HUES64 (cell line): ENCODE data around the gene LURAP1L. TPM values are rescaled to one million over a fixed set of nuclear protein-coding genes. Genes with fewer than 3 reads are reported as not detected.
A peak's percentile ranks its signal among the peaks of the same experiment; 100 is the strongest.

Source experiments
- H3K27ac ChIP-seq: 2 replicates; pipeline ENCODE4 v1.7.0; 2013; ENCODE audit warnings: low read depth, low read length, inconsistent platforms
- H3K27me3 ChIP-seq: 2 replicates; pipeline ENCODE4 v1.6.1; 2013; ENCODE audit warnings: mild to moderate bottlenecking, low read length; ENCODE audit not compliant: insufficient read depth
- H3K36me3 ChIP-seq: 2 replicates; pipeline ENCODE4 v1.6.1; 2013; ENCODE audit warnings: mild to moderate bottlenecking, low read length; ENCODE audit not compliant: insufficient read depth
- H3K4me1 ChIP-seq: 2 replicates; pipeline ENCODE4 v1.6.1; 2013; ENCODE audit warnings: mild to moderate bottlenecking, low read length, moderate library complexity; ENCODE audit not compliant: insufficient read depth
- H3K4me3 ChIP-seq: 2 replicates; pipeline ENCODE4 v1.5.1; 2013; ENCODE audit warnings: mild to moderate bottlenecking, low read length, moderate library complexity
- H3K9ac ChIP-seq: 2 replicates; pipeline ENCODE4 v1.6.1; 2013; ENCODE audit warnings: mild to moderate bottlenecking, low read depth, low read length
- H3K9me3 ChIP-seq: 2 replicates; pipeline ENCODE4 v1.6.1; 2013; ENCODE audit warnings: low read depth, low read length; ENCODE audit not compliant: insufficient read depth
- WGBS: fragments of 150-250, 120-280 bp; methylation state at CpG from one replicate; pipeline ENCODE4 v1.1.7; 2013; ENCODE audit warnings: missing lambda C conversion rate; 5-methylcytosine and 5-hydroxymethylcytosine counted together
- polyA plus RNA-seq, 2 experiments: library from polyadenylated mRNA; stranded (reverse); fragments of 50-300 nt; gene quantifications; one replicate each; pipeline ENCODE4 v1.2.3, GENCODE V29; 2013

LURAP1L gene
- 0.35 TPM for polyA plus RNA-seq (2013, experiment 1 of 2)
- polyA plus RNA-seq (2013, experiment 2 of 2), result 0.38 TPM

GRCh38 chr9:12774861-12775678 is at the start of gene LURAP1L:
Gene LURAP1L (plus strand): TSS chr9:12775020. CDS start chr9:12775716, 696 bp downstream.
- no peak within 1 kb of the TSS for H3K9ac ChIP-seq
- WGBS, result under 1% methylated on average over 34 of the region's 34 CpGs
- peaks cover 3% of the 10 kb centered on the region; the same call in 1 of the 2 replicates for H3K4me1 ChIP-seq
- H3K36me3 ChIP-seq, result no peaks in the 10 kb centered on the region
- H3K27me3 ChIP-seq, result peaks cover 21% of the 10 kb centered on the region
- H3K9me3 ChIP-seq, result no peaks in the 10 kb centered on the region
- H3K4me3 ChIP-seq, result peak within 1 kb of the TSS; percentile 71
- H3K27ac ChIP-seq, result no peak within 1 kb of the TSS

DNA sequence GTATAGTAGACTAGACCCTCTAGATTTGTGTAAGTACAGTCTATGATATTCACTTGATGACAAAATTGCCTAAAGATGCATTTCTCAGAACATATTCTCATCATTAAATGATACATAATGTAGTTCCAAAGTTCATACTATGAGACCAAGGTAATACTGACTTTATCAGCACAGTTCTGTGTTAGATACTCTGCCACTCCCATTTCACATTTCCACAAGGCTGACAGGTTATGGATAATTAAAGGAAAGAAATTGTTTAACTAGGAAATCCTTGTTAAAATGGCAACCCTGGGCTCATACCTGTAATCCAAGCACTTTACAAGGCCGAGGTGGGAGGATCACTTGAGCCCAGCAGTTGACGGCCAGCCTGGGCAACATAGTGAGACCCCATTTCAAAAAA is 48.0 kb upstream of the LURAP1L start:
- Histone ChIP-seq H3K27me3 (no peaks in the 10 kb centered on the region), H3K9me3 (no peaks in the 10 kb centered on the region), H3K27ac (no peak overlapping the region), H3K36me3 (no peaks in the 10 kb centered on the region), H3K4me1 (no peaks in the 10 kb centered on the region), H3K9ac (no peak overlapping the region), H3K4me3 (no peak overlapping the region)
- 96% methylated on average over 2 of the region's 2 CpGs for WGBS

DNA sequence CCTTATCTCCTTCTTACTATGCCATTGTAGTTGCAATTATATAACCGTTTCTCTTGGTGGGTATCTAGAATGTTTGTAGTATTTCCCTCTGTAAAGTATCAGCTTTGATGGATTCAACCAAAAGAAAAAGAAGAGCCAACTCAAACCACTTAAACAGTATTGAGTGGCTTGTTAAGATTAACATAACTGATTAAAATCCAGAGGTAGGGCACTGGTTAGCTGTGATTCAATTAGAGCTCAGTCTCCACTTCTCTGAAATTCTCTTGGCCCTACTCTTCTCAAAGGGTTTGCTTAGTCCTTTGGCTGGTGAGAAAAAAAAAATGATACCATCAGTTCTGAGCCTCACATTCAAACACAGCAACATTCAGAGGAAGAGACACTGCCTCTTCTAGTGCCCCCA is 44.6 kb upstream of the LURAP1L start:
- no CpG with 5 or more reads among the region's 1 CpG for WGBS
- Histone ChIP-seq H3K9me3 (peaks cover 5% of the 10 kb centered on the region; the same call in 1 of the 2 replicates), H3K27me3 (no peaks in the 10 kb centered on the region)

GRCh38 chr9:12730927-12731326 is 43.9 kb upstream of the LURAP1L start:
- Histone ChIP-seq H3K36me3 (no peaks in the 10 kb centered on the region), H3K9me3 (peaks cover 5% of the 10 kb centered on the region; the same call in 1 of the 2 replicates), H3K4me3 (no peak overlapping the region), H3K27ac (no peak overlapping the region), H3K9ac (no peak overlapping the region), H3K27me3 (no peaks in the 10 kb centered on the region), H3K4me1 (no peaks in the 10 kb centered on the region)

More for the DNA sequence above, 44.6 kb upstream of the LURAP1L start:
- Histone ChIP-seq H3K4me1 (no peaks in the 10 kb centered on the region), H3K27ac (no peak overlapping the region), H3K4me3 (no peak overlapping the region), H3K9ac (no peak overlapping the region), H3K36me3 (no peaks in the 10 kb centered on the region)

- H3K4me1 ChIP-seq, result no peaks in the 10 kb centered on the region; the same call in 1 of the 2 replicates
These were observed 41.8 kb upstream of the LURAP1L start for GRCh38 chr9:12732971-12733370.

GRCh38 chr9:12735665-12736064 is 39.2 kb upstream of the LURAP1L start:
- WGBS, result 95% methylated on average over 3 of the region's 3 CpGs
- no peaks in the 10 kb centered on the region for H3K36me3 ChIP-seq
- H3K27ac ChIP-seq, result no peak overlapping the region
- H3K27me3 ChIP-seq, result no peaks in the 10 kb centered on the region
- peaks cover 5% of the 10 kb centered on the region; the same call in 1 of the 2 replicates for H3K9me3 ChIP-seq
- no peaks in the 10 kb centered on the region; the same call in 1 of the 2 replicates for H3K4me1 ChIP-seq
- no peak overlapping the region for H3K4me3 ChIP-seq
- no peak overlapping the region for H3K9ac ChIP-seq

More at GRCh38 chr9:12732971-12733370, 41.8 kb upstream of the LURAP1L start:
- Histone ChIP-seq H3K27me3 (no peaks in the 10 kb centered on the region), H3K36me3 (no peaks in the 10 kb centered on the region), H3K9me3 (peaks cover 5% of the 10 kb centered on the region; the same call in 1 of the 2 replicates), H3K9ac (no peak overlapping the region), H3K27ac (no peak overlapping the region), H3K4me3 (no peak overlapping the region)
- WGBS, result 93% methylated on average over 3 of the region's 3 CpGs

DNA sequence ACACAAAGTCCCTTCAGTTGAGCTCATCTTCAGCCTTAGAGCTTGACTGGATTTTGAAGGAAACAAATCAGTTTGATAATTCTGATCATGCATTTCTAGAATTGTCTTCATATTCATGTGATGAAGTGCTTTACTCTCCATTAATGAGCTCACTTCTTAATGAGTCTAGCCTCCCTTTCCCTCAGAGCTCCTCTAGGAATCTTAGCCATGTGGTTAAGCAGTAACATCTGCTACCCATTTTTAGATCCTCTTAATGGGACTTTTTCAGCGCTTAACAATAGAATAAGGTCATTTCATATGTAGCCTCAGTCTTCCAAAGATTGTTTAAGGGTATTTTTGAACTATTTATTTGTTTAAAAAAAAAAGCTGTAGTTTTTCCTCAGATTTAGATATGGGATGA is 36.9 kb upstream of the LURAP1L start:
- Histone ChIP-seq H3K9me3 (peaks cover 5% of the 10 kb centered on the region; the same call in 1 of the 2 replicates), H3K36me3 (no peaks in the 10 kb centered on the region), H3K9ac (no peak overlapping the region), H3K4me1 (no peaks in the 10 kb centered on the region; the same call in 1 of the 2 replicates), H3K4me3 (no peak overlapping the region), H3K27ac (no peak overlapping the region), H3K27me3 (no peaks in the 10 kb centered on the region)
- WGBS, result 83% methylated on average over 1 of the region's 1 CpG

GRCh38 chr9:12739014-12739652 is 35.7 kb upstream of the LURAP1L start:
- Histone ChIP-seq H3K27ac (no peak overlapping the region), H3K9ac (no peak overlapping the region), H3K4me1 (no peaks in the 10 kb centered on the region; the same call in 1 of the 2 replicates), H3K9me3 (peaks cover 5% of the 10 kb centered on the region; the same call in 1 of the 2 replicates), H3K36me3 (no peaks in the 10 kb centered on the region), H3K27me3 (no peaks in the 10 kb centered on the region), H3K4me3 (no peak overlapping the region)

DNA sequence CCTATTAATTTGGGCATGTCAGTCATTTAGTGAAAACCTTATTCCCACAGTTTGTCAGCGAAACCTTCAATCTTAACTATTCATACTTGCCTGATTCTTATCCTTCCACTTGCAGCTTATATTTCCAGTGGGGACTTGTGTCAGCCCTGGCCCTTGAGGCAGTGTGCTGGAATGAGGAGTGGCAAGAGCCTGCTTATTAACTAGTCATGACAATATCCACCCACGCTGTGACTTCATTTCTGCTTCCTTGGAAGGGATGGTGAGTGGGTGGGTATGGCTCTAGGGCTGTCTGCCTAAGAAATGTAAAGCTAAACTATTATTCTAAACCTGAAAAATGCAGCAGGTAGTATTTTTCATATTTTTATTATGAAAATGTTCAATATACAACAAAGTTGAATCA is 34.0 kb upstream of the LURAP1L start:
- H3K36me3 ChIP-seq, result no peaks in the 10 kb centered on the region
- no peak overlapping the region for H3K9ac ChIP-seq
- 88% methylated on average over 1 of the region's 2 CpGs for WGBS
- H3K27me3 ChIP-seq, result no peaks in the 10 kb centered on the region
- no peaks in the 10 kb centered on the region; the same call in 1 of the 2 replicates for H3K4me1 ChIP-seq
- no peaks in the 10 kb centered on the region for H3K9me3 ChIP-seq
- no peak overlapping the region for H3K27ac ChIP-seq
- no peak overlapping the region for H3K4me3 ChIP-seq

DNA sequence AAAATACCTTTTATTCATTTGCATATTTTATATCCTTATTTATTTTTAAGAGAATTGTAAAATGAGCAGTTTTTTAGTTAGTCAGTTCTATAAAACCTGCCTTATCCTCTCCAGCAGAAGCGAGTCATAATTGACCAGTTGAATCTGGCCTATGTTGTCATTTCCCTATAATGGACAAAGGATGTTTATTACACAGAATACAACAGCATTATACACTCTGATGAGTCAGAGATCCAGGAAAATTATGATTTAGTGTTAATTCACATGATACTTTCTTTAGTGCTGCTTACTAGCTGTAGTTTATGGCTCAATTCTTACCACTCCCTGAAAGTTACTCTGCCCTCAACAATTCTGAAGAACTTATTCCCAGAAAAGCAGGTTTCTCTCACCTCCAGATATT is 26.8 kb upstream of the LURAP1L start:
- no peak overlapping the region for H3K9ac ChIP-seq
- H3K27me3 ChIP-seq, result no peaks in the 10 kb centered on the region
- H3K4me1 ChIP-seq, result no peaks in the 10 kb centered on the region
- H3K4me3 ChIP-seq, result no peak overlapping the region
- H3K9me3 ChIP-seq, result no peaks in the 10 kb centered on the region
- H3K36me3 ChIP-seq, result no peaks in the 10 kb centered on the region
- H3K27ac ChIP-seq, result no peak overlapping the region
- no CpG with 5 or more reads among the region's 1 CpG for WGBS

DNA sequence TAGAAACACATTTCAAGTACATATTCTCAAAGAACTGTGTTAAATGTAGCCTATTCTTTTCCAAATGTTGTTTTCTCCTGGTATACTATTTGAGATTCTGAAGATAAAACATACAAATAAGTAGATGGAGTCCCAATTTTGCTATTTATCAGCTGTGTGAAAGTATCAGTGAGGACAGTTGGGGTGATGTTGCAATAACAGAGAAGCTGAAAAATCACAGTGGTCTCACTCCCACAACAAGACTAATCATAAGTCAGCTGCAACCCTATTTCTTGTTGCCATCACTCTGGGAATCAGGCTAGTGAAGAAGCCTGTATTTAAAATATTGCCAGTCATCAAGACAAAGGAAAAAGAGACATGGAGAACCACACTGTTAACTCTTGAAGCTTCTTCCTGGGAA is 25.9 kb upstream of the LURAP1L start:
- Histone ChIP-seq H3K9me3 (no peaks in the 10 kb centered on the region), H3K36me3 (no peaks in the 10 kb centered on the region), H3K9ac (no peak overlapping the region), H3K27ac (no peak overlapping the region), H3K4me3 (no peak overlapping the region), H3K4me1 (no peaks in the 10 kb centered on the region), H3K27me3 (no peaks in the 10 kb centered on the region)
